Daoy (cell line): ENCODE data around the gene LYRM7. TPM values are rescaled to one million over a fixed set of nuclear protein-coding genes. Genes with fewer than 3 reads are reported as not detected.
"Not testable (repeated sequence)": the region's sequence is repeated elsewhere in the genome, so short reads cannot be mapped to it uniquely, and the experiment has no call there.

Experiments
- DNase-seq: peaks from one replicate; pipeline ENCODE4 v3.0.0-alpha.2; 2015; ENCODE audit warnings: low read depth
- total RNA-seq: library from RNA; depleted of rRNA; stranded (reverse); fragments of >200 nt; shearing (Covaris generic); gene quantifications from 2 replicates; pipeline ENCODE4 v1.2.3, GENCODE V29; 2014; rRNA removed

Gene LYRM7
- total RNA-seq: 14.9 and 22.0 TPM in 2 replicates

DNA sequence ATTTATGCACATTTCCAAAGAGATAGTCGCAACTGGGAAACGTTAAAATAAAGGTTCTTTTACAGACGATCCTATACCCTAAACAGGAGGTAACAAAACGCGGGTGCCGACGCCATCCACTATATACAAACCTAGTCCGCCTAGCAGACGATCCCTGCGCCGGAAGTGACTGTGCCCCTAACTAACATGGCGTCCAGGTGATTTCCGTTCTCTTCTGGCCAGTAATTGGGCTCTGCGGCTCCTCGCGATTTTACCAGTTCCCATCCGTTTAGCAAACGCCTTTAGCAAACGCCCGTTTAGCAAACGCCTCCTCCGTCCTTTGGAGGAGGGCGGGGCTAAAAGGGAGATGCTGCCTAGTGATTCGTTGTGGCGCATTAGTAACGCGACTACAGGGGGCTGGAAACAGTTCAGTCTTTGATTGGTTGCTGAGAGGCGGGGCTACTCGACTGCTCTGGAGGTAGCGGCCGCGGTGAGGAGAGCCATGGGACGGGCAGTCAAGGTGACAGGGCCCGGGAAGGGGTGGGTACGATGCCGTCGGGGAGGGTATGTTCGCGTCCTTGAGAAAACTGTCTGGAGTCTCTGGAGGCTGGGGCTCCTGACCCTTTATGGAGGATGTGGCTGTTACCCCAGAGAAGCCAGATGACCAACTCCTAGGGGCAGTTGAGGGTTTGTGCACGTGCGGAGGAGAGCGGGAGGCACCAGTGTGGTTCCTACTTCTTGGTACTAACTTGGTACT, at the start of gene LYRM7:
Gene LYRM7 (plus strand): TSS at position 405 of the 736 bp plus-strand sequence. CDS start 77 bp downstream, at position 482.
- DNase-seq: peak; percentile 99

DNA sequence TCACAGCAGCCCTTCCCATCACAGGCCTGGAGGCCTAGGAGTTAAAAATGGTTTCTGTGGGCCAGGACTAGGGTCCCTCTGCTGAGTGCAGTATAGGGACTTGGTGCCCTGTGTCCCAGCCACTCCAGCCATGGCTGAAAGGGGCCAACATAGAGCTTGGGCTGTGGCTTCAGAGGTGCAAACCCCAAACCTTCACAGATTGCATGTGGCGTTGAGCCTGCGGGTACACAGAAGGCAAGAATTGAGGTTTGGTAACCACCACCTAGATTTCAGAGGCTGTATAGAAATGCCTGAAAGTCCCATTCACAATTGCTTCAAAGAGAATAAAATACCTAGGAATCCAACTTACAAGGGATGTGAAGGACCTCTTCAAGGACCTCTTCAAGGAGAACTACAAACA, 43.5 kb upstream of the LYRM7 start:
- not testable (repeated sequence) for DNase-seq

DNA sequence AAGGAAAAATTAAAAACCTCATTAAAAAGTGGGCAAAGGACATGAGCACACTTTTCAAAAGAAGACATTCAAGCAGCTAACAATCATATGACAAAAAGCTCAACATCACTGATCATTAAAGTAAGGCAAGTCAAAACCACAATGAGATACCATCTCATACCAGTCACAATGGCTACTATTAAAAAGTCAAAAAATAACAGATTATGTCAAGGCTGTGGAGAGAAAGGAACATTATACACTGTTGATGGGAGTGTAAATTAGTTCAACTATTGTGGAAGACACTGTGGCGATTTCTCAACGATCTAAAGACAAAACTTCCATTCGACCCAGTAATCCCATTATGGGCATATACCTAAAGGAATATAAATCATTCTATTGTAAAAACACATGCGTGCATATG, 41.4 kb upstream of the LYRM7 start:
- no peak for DNase-seq

DNA sequence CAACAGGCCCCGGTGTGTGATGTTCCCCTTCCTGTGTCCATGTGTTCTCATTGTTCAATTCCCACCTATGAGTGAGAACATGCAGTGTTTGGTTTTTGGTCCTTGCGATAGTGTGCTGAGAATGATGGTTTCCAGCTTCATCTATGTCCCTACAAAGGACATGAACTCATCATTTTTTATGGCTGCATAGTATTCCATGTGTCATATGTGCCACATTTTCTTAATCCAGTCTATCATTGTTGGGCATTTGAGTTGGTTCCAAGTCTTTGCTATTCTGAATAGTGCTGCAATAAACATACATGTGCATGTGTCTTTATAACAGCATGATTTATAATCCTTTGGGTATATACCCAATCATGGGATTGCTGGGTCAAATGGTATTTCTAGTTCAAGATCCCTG, 37.7 kb upstream of the LYRM7 start:
- not testable (repeated sequence) for DNase-seq

DNA sequence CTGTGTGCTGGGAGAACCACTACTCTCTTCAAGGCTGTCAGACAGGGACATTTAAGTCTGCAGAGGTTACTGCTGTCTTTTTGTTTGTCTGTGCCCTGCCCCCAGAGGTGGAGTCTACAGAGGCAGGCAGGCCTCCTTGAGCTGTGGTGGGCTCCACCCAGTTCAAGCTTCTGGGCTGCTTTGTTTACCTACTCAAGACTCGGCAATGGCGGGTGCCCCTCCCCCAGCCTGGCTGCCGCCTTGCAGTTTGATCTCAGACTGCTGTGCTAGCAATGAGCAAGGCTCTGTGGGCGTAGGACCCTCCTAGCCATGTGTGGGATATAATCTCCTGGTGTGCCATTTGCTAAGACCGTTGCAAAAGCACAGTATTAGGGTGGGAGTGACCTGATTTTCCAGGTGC, 32.3 kb upstream of the LYRM7 start:
- not testable (repeated sequence) for DNase-seq

DNA sequence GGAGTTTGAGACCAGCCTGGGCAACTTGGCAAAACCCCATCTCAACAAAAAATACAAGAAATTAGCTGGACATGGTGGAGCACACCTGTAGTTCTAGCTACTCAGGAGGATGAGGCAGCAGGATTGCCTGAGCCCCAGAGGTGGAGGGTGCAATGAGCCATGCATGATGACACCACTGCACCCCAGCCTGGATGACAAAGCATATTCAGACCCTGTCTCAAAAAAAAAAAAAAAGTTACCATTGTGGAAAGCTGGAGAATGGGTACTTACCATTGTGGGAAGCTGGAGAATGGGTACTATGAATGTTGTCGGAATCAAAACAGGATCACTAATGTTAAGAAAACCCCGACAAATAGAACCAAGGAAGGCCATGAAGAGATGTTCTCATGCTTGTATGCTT, 31.4 kb upstream of the LYRM7 start:
- no peak for DNase-seq

DNA sequence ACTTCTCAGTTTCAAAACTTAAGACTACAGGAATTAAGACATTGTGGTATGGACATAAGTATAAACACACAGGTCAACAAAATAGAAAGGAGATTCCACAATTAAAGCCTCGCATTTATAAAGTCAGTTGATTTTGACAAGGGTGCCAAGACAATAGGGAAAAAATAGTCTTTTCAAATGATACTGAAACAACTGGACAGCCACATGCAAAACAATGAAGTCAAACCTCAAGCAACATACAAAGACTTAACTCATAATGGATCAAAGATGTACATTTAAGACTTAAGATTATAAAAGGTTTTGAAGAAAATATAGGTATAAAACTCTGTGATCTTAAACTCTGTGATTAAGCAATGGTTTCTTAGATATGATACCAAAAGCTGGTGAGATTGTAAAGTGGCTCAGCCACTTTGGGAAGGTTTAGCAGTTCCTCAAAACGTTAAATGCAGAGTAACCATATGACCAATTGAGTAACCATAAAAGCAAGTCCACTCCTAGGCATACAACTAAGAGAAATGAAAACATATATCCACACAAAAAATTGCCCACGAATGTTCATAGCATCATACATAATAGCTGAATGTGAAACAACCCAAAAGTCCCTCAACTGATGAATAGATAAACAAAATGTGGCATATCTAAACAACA, 27.6 kb upstream of the LYRM7 start:
- no peak for DNase-seq

DNA sequence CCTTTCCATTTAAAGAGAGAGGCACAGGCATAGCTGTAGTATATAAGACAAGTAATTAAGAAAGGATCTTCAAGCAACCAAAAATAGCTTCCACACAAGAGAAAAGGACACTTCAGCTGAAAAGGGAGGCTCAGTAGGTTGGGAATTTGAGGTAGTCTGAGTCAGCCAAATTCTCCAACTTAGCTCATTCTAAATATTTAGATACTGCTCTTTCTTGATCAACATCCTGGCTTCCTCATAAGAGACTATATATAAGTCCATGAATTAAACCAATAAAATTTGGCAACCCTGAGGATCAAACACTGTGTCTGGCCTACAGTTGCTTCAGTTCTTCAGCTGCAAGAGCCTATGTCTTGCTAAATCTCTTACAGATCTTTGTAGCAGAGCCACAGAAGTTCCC, 23.5 kb upstream of the LYRM7 start:
- DNase-seq: no peak

DNA sequence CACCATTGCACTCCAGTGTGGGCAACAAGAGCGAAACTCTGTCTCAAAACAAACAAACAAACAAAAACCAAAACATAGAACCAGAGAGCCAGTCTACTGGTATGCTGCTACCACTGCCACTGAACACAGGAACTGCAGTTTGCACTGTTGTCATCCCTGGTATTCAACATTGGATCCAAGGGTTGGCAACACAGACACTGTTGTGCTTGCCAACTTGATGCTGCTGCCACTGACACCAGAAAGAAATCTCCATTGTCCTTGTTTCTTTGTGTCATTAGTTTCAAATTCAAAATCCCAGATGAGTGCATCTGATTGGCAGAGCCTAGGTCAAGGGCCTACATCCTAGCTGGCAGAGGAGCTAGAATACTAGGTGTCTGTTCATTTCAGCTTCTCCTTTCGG, 21.9 kb upstream of the LYRM7 start:
- no peak for DNase-seq

DNA sequence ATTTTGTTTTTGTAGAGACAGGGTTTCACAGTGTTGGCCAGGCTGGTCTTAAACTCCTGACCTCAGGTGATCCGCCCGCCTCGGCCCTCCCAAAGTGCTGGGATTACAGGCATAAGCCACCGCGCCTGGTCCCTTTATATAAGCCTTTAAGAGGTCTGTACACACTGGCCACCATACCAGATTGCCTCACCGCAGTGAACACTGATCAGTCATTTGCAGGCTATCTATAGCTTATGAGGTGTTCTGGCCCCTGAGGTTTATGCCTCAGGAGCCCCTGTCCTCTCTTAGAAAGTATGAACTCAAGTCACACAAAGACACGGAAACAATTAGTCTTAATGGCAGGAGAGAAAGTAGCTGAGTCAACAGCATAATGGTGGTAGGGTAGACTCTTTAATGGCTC, 20.3 kb upstream of the LYRM7 start:
- DNase-seq: no peak

DNA sequence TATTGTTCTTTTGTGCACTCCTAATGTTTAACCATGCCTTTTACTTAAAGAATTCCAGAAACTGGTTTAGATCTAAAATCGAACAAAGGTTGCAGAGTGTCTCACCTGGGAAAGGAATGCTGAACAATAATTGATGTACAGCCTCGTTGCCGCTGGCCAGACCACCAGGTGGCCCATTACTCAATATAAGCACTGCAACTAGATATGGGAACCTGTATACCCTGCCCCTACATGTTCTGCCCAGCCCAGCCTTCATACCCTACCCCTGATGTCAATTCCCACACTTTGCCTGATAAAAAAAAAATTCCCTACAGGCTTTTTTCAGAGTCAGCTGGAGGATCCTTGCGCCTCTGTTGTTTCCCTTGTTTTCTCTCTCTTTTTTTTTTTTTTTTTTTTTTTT, 19.5 kb upstream of the LYRM7 start:
- no peak for DNase-seq

DNA sequence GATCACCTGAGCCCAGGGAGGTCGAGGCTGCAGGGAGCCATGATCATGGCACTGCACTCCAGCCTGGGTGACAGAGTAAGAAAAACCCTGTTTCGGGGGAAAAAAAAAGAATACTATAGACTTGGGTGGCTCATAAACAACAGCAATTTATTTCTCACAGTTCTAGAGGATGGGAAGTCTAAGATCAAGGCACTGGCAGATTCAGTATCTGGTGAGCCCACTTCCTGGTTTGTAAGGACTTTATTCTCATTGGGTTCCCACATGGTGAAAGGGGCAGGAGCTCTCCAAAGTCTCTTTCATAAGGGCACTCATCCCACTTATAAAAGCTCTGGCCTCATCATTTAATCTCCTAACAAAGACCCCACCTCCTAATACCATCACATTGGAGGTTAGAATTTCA, 14.4 kb upstream of the LYRM7 start:
- no peak for DNase-seq

DNA sequence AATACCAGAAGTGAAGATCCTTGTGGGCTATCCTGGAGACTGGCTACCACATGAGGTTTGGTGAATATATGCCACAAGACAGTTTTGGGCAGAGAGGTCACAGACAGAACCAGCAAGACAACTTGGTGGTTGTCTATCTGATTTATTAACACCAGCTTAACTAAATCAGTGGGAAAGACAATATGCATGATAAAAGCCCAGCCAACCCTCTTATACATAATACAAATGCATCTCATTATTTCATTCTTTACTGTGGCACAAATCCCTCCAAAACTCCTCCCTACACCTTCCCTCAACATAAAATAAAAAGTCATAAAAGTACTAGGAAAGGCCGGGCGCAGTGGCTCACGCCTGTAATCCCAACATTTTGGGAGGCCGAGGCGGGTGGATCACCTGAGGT, 13.8 kb upstream of the LYRM7 start:
- DNase-seq: no peak

DNA sequence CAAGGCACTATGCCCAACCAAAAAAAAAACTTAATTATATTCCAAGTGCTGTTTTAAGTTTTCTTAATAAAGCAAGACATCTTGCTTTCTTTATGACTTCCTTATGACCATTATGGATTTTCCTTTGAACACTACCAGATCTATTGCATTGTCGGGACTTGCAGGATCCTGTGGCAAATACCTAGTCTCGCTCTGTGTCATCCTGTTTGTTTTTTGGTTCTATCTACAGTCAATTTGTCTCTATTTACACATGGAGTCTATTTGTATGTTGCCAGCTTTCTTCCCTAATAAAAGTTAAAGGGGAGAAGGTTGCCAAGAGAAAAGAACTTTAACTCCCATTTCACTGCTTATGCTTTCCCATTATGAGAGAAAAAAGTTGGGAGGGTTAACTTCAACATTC, 10.6 kb upstream of the LYRM7 start:
- DNase-seq: no peak

DNA sequence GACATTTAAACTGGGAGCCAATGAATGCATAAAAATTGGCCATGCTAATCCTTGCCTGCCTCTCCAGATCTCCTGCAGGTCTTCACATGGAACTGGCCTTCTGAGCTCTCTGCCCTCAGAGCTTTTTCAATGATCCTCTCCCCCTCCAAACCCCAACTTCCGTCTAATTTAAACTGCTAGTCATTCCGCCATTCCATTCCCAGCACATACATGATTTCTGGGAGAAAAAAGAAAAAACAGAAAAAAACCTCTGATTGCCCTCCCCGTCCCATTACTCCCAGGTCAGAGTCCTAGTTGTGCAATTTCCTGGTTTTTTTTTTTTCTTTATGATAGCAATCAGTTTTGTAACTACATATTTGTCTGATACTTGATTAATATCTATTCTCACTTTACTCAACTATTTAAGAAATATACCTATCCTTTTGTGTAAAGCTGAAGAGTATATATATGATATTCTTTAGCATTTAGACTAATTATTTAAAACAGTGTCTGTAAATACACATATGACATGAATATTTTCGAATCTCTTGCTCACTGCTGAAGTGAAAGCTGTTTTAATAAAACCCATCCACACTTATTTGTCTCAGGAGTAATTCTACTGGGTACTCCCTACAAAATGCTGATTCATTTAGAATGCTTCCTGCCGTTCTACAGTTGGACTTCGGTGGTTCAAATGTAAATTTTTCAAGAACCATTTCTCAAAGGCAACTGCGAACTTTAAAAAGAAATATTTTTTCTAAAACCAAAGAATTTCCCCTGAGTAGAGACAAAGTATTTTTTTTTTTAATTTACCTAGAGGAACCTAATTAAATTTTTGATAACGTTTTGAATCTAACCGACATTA, 7.2 kb upstream of the LYRM7 start:
- DNase-seq: peak; percentile 23

DNA sequence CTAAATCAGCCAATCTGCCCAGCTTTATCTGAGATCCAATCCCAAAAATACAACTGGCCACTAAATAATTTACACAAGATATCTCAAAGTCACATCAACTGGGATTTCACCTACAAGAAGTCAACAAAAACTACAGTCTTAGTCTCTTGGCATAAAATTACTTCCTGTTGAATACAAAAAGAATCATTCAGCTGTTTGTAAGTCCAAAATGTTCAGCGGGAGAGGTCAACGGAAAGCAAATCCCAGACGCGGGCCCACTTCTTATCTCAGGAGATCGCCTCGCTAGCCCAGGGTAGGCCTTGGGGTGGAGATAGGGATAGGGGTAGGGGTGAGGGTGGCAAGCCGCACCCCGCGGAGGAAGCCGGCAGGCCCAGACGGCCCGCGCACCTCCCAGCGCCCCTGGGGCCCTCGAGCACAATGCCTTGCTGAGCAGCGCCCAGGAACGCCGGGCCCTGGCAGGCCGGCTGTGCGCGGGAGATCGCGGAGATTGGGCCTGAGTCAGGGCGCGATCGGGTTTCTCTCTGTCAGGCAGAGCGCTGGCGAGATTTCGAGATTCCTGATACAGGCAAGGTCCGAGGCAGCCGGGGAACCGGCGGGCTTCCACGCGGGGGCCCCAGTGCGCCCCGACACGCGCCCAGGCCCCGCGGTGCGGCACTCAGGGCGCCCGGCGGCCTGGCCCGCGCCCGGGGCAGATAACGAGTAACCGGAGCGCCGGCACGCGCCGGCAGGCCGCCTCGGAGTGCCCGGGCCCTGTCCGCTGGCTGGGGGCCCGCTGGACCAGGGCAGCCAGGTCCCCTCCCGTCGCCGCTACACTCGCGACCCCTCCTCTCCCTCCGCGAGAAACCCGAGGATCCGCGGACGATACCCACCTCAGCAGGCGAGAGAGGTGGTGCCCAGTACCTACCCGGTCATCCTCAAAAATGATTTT, 6.3 kb upstream of the LYRM7 start:
- peak; percentile 81 for DNase-seq

DNA sequence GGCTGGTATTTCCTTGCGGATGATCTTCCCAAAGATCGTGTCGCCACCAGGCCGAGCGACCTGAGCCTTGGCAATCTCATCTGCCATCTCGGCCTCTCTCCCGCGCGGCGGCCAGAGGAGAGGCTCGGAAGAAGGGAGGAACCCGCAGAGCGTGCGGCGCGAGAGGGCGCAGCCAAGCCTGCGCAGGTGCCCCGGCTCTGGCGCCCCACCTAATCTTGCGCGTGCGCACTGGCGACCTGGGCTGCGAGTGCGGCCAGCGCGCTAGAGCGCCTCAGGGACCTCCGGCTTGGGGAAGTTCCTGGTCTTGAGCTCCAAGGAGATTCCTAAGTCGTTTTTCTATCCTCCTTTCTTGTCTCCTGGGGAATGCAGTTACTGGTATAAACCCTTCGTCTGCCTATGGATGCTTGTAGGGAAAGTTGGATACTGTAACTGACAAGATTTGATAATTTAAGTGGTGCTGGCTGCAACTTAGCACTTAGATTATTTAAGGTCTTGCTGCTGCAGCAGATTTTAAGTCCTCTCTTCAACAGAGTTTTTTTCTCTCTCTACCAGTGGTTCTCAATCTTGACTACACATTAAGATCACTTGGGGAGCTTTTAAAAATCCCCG, 5.5 kb upstream of the LYRM7 start, which contains the start of gene HINT1:
Gene HINT1 (minus strand): TSS at position 138 of the 609 bp plus-strand sequence. CDS start 51 bp downstream, at position 87.
- peak; percentile 97 for DNase-seq

DNA sequence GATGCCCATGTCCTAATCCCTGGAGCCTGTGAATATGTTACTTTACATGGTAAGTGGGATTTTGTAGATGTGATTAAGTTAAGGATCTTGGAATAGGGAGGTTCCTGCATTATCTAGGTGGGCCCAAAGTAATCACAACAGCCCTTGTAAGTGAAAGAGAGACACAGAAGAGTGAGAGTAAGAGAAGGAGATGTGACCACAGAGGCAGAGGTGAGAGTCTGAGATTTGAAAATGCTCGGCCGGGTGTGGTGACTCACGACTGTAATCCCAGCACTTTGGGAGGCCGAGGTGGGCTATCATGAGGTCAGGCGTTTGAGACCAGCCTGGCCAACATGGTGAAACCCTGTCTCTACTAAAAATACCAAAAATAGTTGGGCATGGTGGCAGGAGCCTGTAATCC, 3.1 kb upstream of the LYRM7 start:
- DNase-seq: no peak

DNA sequence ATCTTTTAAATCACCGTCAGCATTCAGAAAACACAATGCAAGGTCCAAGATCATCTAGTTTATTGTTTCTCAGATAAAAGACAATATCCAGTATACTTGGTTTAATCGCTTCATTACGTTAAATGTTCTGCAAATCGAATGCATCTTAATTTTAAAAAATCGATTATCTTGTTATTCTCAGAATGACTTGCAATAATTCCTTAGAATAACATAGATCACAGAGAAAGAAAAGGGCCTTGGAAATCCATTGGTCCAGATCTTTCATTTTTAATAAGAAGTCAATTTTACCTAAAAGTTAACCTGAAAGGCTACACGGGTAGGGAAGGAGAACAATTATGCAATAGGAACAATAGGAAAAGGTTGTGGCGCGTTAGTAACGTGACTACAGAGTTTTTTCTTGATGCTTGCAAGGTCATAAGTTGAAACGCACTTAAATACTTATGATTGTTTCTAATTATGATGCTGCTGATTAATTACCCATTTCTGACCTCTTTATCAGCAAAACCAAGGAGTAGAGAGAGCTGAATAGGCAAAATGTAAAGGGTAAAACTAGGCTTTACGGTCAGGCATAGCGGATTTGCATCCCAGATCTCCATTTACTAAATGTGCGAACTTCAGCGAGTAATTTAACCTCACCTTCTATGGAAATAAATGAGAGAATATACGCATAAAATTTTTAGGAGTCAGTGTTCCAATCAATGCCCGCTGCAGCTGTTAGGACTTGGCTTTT, 769 bp upstream of the LYRM7 start:
- no peak for DNase-seq

DNA sequence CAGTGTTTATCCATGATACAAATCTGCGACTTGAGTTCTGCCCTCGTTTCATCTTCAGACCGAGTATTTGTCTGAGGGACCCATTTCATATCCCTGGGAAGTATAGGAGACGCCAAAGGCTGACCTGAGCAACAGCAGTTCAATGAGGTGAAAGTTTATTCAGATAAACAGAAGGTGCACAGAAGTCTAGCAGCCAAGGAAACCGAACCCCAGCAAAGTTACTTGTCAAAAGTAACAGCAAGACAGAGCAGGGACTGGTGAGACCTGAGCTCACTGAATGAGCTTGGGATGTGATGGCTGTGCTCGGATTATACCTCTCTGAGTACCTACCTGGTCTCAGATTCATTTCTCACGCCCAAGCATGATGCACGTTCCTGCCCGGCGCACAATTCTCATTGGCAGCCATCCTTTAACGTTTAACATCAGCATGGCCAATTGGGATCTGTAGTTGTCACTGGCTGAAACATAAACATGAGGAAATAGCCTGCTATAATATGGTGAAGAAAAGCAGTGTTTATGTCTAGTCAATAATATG, 599 bp downstream of the LYRM7 start:
- DNase-seq: peak; percentile 15
